Erythroblast (primary cell): ENCODE data around the gene JARID2.

Source experiments
- GATA1 ChIP-seq: IDR thresholded peaks from 2 replicates; pipeline ENCODE4 v1.6.1; 2011; ENCODE audit warnings: low read depth, mild to moderate bottlenecking, control low read depth, low read length, moderate library complexity
- POLR2A ChIP-seq: IDR thresholded peaks from 2 replicates; pipeline ENCODE4 v1.6.1; 2011; ENCODE audit warnings: mild to moderate bottlenecking, low read length

DNA sequence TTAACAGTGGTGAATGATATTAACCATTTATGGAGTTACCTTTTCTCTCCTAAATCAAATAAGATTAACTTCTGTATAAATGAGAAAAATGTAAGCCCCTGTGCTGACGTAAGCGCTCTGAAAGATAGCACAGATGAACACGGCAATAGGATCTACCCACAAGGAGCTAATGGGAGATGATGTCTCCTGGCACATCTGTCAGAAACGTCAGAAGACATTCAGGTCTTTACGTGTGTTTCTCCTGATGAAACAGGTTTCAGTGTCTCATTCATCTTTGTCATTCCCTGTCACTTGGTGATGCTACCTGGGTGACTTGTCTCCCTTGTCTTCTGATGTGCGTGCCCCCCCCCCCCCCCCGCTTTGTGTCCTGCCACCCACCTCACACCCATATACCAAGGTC lies 227.3 kb downstream of the JARID2 start:
- TF ChIP-seq POLR2A: no peak
- no peak for TF ChIP-seq GATA1
